SKM-1 (cell line): Measurements from ENCODE around the gene IL24.
"Not testable (repeated sequence)": the region's sequence is repeated elsewhere in the genome, so short reads cannot be mapped to it uniquely, and the experiment has no call there.

Experiments
- DNase-seq: peaks from one replicate; lab custom pipeline; 2025; ENCODE audit not compliant: unreplicated experiment; lab: John Stamatoyannopoulos, UW

Gene IL24

GRCh38 chr1:206897175-206897574 is at the start of gene IL24:
Gene IL24 (plus strand): TSS chr1:206897443. CDS start chr1:206897833, 390 bp downstream.
- no peak for DNase-seq

GRCh38 chr1:206847946-206848345 is 49.3 kb upstream of the IL24 start:
- no peak for DNase-seq

- DNase-seq = no peak
Measured at GRCh38 chr1:206850401-206850800, 46.8 kb upstream of the IL24 start.

GRCh38 chr1:206851341-206852010 is 45.8 kb upstream of the IL24 start:
- no peak for DNase-seq

GRCh38 chr1:206852662-206853061 is 44.6 kb upstream of the IL24 start:
- not testable (repeated sequence) for DNase-seq

GRCh38 chr1:206853696-206854095 is 43.5 kb upstream of the IL24 start:
- DNase-seq = not testable (repeated sequence)

- no peak for DNase-seq
Measured at GRCh38 chr1:206854401-206855129, 42.7 kb upstream of the IL24 start.

- no peak for DNase-seq
Measured at GRCh38 chr1:206855859-206856258, 41.4 kb upstream of the IL24 start.

- DNase-seq = no peak
Measured at GRCh38 chr1:206856674-206857464, 40.4 kb upstream of the IL24 start.

GRCh38 chr1:206859082-206859521 is 38.1 kb upstream of the IL24 start:
- DNase-seq = no peak

GRCh38 chr1:206860165-206860564 is 37.1 kb upstream of the IL24 start:
- no peak for DNase-seq

GRCh38 chr1:206863266-206863665 is 34.0 kb upstream of the IL24 start:
- DNase-seq = no peak

GRCh38 chr1:206864939-206865671 is 32.1 kb upstream of the IL24 start, which contains the start of gene IL20:
Gene IL20 (plus strand): TSS chr1:206865623. CDS start chr1:206865853, 230 bp downstream.
- peak; percentile 78 for DNase-seq

- no peak for DNase-seq
Measured at GRCh38 chr1:206866062-206866461, 31.2 kb upstream of the IL24 start.

- DNase-seq = no peak
Measured at GRCh38 chr1:206867239-206867638, 30.0 kb upstream of the IL24 start.

GRCh38 chr1:206867716-206868115 is 29.5 kb upstream of the IL24 start:
- DNase-seq = no peak

GRCh38 chr1:206868264-206868663 is 29.0 kb upstream of the IL24 start:
- no peak for DNase-seq

GRCh38 chr1:206872139-206872538 is 25.1 kb upstream of the IL24 start:
- DNase-seq = no peak

GRCh38 chr1:206873603-206874188 is 23.5 kb upstream of the IL24 start:
- no peak for DNase-seq

- DNase-seq = no peak
Measured at GRCh38 chr1:206875752-206876377, 21.4 kb upstream of the IL24 start.
